Choroid plexus epithelial cell (primary cell): ENCODE data around the gene GNA14.

Experiments used
- DNase-seq: peaks from one replicate; pipeline ENCODE4 v3.0.0-alpha.2; 2010; ENCODE audit warnings: low read depth
- H3K4me3 ChIP-seq: 2 replicates; pipeline ENCODE4 v1.5.1; 2011; ENCODE audit warnings: low read depth, mild to moderate bottlenecking, control low read depth, low read length, moderate library complexity
- CTCF ChIP-seq: conservative IDR thresholded peaks from 2 replicates; pipeline ENCODE4 v1.5.1; 2011; ENCODE audit warnings: low read depth, mild to moderate bottlenecking, control low read depth, inconsistent platforms, low read length, moderate library complexity

Gene GNA14

DNA sequence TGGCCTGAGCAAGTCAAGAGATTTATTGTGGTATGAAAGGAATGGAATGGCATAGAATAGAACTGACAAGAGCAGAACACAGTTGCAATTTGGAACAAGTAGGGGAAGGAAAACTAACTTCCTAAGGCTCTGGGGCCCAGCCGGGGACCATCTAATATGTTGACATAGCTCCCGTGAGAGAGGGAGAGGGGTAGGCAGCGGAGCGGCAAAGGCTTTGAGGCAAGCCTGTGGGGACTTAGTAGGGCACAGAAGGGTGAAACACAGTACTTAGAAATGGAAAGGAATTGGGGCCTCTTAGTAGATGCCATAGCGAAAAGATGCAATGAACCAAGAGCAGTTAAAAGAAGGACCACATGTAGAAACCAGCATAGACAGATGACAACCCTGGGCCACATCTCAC lies 11.8 kb upstream of the GNA14 start:
- TF ChIP-seq CTCF = no peak
- DNase-seq = no peak
- no peak overlapping the region for H3K4me3 ChIP-seq

DNA sequence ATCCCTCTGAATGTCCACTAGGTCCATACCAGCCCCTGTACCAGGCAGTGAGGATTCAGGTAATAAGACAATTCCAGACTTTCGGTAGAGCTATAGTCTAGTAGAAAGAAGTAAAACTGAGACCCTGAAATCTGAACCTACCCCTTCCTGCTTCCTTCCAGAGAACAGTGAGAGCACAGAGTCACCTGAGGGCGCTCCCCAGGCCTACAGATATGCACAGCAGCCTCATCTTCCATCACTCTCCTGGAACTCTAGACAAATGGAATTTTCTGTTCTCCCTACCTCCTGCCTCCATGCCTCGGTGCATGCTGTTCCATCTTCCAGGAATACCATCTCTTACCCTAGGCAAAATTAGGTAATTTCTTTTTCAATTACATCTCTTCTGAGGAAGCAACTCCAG lies 3.1 kb upstream of the GNA14 start:
- no peak for DNase-seq

GRCh38 chr9:77649109-77649812 lies 1.1 kb upstream of the GNA14 start:
- peak; percentile 51 for TF ChIP-seq CTCF
- peak; percentile 68 for DNase-seq
- peak overlapping the region; percentile 59 for H3K4me3 ChIP-seq

More for the DNA sequence above, 3.1 kb upstream of the GNA14 start:
- TF ChIP-seq CTCF = no peak
- no peak overlapping the region for H3K4me3 ChIP-seq

- no peak for TF ChIP-seq CTCF
- H3K4me3 ChIP-seq = peak overlapping the region; percentile 59
- DNase-seq = peak; percentile 23
Measured at GRCh38 chr9:77647267-77648233, 572 bp downstream of the GNA14 start.

GRCh38 chr9:77643871-77644270 lies 4.3 kb downstream of the GNA14 start:
- H3K4me3 ChIP-seq = no peak overlapping the region
- TF ChIP-seq CTCF = no peak
- DNase-seq = no peak

- TF ChIP-seq CTCF = no peak
- H3K4me3 ChIP-seq = no peak overlapping the region
- DNase-seq = no peak
Measured at GRCh38 chr9:77640741-77641580, 7.2 kb downstream of the GNA14 start.
